Subcutaneous abdominal adipose tissue (tissue), 5 donors: ENCODE results near the gene ANKRD39.
"Not testable (repeated sequence)": the region's sequence is repeated elsewhere in the genome, so short reads cannot be mapped to it uniquely, and the experiment has no call there.

ENCODE experiments used
- H3K27ac ChIP-seq: one replicate; pipeline ENCODE4 v1.7.0; 2013; ENCODE audit warnings: low read depth, mild to moderate bottlenecking, inconsistent platforms, low read length, moderate library complexity
- H3K27me3 ChIP-seq, 5 donors: one replicate each; pipeline ENCODE4 v1.7.0; 2013; ENCODE audit warnings: low read length in 5 of 5, inconsistent platforms in 1 of 5; ENCODE audit not compliant: control insufficient read depth in 5 of 5, insufficient read depth in 4 of 5
- H3K36me3 ChIP-seq, 5 donors: one replicate each; pipeline ENCODE4 v1.7.0; 2013; ENCODE audit warnings: low read length in 5 of 5; ENCODE audit not compliant: control insufficient read depth in 5 of 5, insufficient read depth in 5 of 5
- H3K4me1 ChIP-seq, 5 donors: one replicate each; pipeline ENCODE4 v1.7.0; 2013; ENCODE audit warnings: low read length in 5 of 5, mild to moderate bottlenecking in 3 of 5, moderate library complexity in 1 of 5; ENCODE audit not compliant: control insufficient read depth in 5 of 5, insufficient read depth in 5 of 5
- H3K4me3 ChIP-seq, 5 donors: one replicate each; pipeline ENCODE4 v1.7.0; 2013; ENCODE audit warnings: low read length in 5 of 5, low read depth in 1 of 5
- H3K9ac ChIP-seq, 5 donors: one replicate each; pipeline ENCODE4 v1.7.0; 2013; ENCODE audit warnings: low read length in 5 of 5, mild to moderate bottlenecking in 4 of 5, moderate library complexity in 3 of 5
- H3K9me3 ChIP-seq, 5 donors: one replicate each; pipeline ENCODE4 v1.7.0; 2013; ENCODE audit warnings: low read length in 5 of 5; ENCODE audit not compliant: control insufficient read depth in 5 of 5
- donor health status: healthy.
- donor health status: healthy.
- donor health status: healthy.
- donor health status: healthy.
- donor health status: healthy.

The ANKRD39 gene

DNA sequence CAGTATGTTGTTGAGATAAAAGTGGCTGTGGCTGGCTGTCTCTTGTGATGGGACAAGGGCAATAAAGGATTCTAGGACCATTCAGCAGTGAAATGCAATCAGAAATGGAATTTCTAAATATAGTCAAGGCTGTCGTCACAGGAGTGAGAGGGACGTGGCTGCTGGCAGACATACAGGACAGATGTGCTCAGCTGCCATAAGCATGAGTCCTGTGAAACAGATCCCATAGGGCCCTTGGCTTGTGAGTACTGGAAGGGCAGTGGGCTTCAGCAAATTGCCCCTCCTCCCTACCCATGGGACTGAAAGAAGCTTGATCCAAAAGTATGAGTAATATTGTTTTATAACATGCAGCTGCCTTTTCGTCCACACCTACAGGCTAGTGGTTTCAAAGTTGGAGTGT lies 45.9 kb downstream of the ANKRD39 start:
- H3K9me3 ChIP-seq, result no peaks in the 10 kb centered on the region
- H3K27ac ChIP-seq, result no peak overlapping the region
- H3K4me1 ChIP-seq, result peaks cover 0 to 14% (median 7%) of the 10 kb centered on the region in 5 donors
- no peak overlapping the region for H3K9ac ChIP-seq
- H3K36me3 ChIP-seq, result peaks cover 0 to 26% (median 13%) of the 10 kb centered on the region in 5 donors
- no peak overlapping the region for H3K4me3 ChIP-seq
- no peaks in the 10 kb centered on the region for H3K27me3 ChIP-seq

DNA sequence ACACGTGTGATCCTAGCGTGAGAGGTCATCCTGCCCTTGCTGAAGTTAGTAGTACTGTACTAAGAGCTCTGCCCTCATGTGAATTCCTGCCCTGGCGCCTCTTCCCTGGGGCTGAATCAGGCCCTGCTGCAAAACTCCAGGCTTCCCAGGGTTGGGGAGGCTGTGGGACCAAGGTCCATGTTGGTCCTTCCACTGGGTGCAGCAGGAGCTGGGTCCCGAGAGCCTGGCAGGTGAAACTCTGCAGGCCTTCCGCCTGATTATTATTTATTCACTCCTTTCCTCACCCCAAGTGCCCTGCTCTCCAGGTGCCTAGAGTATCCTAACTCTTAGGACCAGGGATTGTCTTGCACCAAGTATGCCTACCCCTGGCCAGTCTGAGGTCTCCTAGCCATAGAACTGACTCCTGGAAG lies 47.0 kb downstream of the ANKRD39 start:
- Histone ChIP-seq H3K36me3 (peaks cover 0 to 26% (median 13%) of the 10 kb centered on the region in 5 donors), H3K9me3 (no peaks in the 10 kb centered on the region), H3K9ac (no peak overlapping the region), H3K4me1 (peaks cover 0 to 12% (median 7%) of the 10 kb centered on the region in 5 donors), H3K27ac (no peak overlapping the region), H3K4me3 (no peak overlapping the region), H3K27me3 (no peaks in the 10 kb centered on the region)

- H3K4me1 ChIP-seq, result peaks cover 0 to 6% (median 2%) of the 10 kb centered on the region in 5 donors
These were observed 47.6 kb downstream of the ANKRD39 start for GRCh38 chr2:96809951-96810782.

GRCh38 chr2:96809216-96809882 lies 48.5 kb downstream of the ANKRD39 start:
- Histone ChIP-seq H3K27me3 (no peaks in the 10 kb centered on the region), H3K27ac (no peak overlapping the region), H3K36me3 (peaks cover 0 to 26% (median 13%) of the 10 kb centered on the region in 5 donors), H3K9ac (no peak overlapping the region), H3K4me1 (peaks cover 0 to 4% (median 0%) of the 10 kb centered on the region in 5 donors), H3K9me3 (no peaks in the 10 kb centered on the region), H3K4me3 (no peak overlapping the region)

More at GRCh38 chr2:96809951-96810782, 47.6 kb downstream of the ANKRD39 start:
- no peaks in the 10 kb centered on the region for H3K9me3 ChIP-seq
- no peak overlapping the region for H3K9ac ChIP-seq
- H3K27ac ChIP-seq, result no peak overlapping the region
- H3K4me3 ChIP-seq, result no peak overlapping the region
- H3K36me3 ChIP-seq, result peaks cover 0 to 26% (median 13%) of the 10 kb centered on the region in 5 donors
- no peaks in the 10 kb centered on the region for H3K27me3 ChIP-seq

- H3K36me3 ChIP-seq, result peaks cover 0 to 26% (median 13%) of the 10 kb centered on the region in 5 donors
- no peak overlapping the region for H3K27ac ChIP-seq
- H3K4me1 ChIP-seq, result peaks cover 0 to 4% (median 0%) of the 10 kb centered on the region in 5 donors
- no peaks in the 10 kb centered on the region for H3K9me3 ChIP-seq
- H3K4me3 ChIP-seq, result no peak overlapping the region
- H3K9ac ChIP-seq, result no peak overlapping the region
- no peaks in the 10 kb centered on the region for H3K27me3 ChIP-seq
These were observed 49.5 kb downstream of the ANKRD39 start for GRCh38 chr2:96808176-96808837.

DNA sequence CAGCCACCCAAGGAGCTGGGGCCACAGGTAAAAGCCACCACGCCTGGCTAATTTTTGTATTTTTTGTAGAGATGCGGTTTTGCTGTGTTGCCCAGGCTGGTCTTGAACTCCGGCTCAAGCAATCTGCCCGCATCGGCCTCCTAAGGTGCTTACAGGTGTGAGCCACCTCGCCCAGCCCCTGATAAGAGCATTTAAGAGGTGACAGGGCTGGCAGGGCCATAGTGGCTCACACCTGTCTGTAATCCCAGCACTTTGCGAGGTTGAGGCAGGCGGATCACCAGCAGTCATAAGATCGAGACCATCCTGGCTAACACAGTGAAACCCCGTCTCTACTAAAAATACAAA lies 50.7 kb downstream of the ANKRD39 start:
- H3K36me3 ChIP-seq, result peaks cover 0 to 30% (median 16%) of the 10 kb centered on the region in 5 donors
- H3K4me1 ChIP-seq, result peaks cover 0 to under 1% (median 0%) of the 10 kb centered on the region in 5 donors
- H3K27ac ChIP-seq, result no peak overlapping the region
- H3K4me3 ChIP-seq, result no peak overlapping the region
- no peaks in the 10 kb centered on the region for H3K9me3 ChIP-seq
- H3K9ac ChIP-seq, result no peak overlapping the region
- H3K27me3 ChIP-seq, result no peaks in the 10 kb centered on the region

DNA sequence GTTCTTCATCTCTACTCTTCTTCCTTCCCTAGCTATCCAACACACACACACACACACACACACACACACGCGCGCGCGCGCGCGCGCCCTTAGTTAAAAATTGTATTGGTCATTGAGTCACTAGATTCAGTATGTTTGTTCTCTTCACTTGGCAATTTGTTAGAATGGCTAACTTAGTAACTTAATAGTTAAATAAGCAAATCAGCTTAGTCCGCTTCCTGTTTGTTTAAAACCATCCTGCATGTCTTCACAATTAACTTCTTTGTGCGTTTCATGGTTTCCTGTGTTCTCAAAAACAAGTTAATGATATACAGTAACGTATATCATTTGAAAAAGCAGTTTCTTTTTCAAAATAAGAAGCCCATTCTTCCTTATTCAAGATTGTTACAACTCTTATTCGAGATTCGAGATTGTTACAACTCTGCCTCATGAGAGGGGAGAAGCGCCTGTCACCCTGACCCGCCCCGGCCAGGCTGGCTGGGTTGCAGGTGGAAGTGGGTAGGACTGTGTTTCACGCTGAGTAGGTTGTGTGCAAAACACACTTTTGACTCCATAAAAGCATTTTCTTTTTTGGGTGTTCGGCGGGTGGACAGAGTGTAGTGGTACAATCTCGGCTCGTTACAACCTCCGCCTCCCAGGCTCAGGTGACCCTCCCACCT lies 51.2 kb downstream of the ANKRD39 start:
- H3K4me1 ChIP-seq, result no peaks in the 10 kb centered on the region
- no peak overlapping the region for H3K27ac ChIP-seq
- no peak overlapping the region for H3K9ac ChIP-seq
- H3K27me3 ChIP-seq, result no peaks in the 10 kb centered on the region
- no peaks in the 10 kb centered on the region for H3K9me3 ChIP-seq
- no peak overlapping the region for H3K4me3 ChIP-seq
- peaks cover 0 to 35% (median 21%) of the 10 kb centered on the region in 5 donors for H3K36me3 ChIP-seq

- H3K4me3 ChIP-seq, H3K27ac ChIP-seq, H3K4me1 ChIP-seq, H3K9ac ChIP-seq, H3K27me3 ChIP-seq, H3K9me3 ChIP-seq: not testable (repeated sequence)
- H3K36me3 ChIP-seq, result peaks cover 0 to 38% (median 25%) of the 10 kb centered on the region in 5 donors
These were observed 51.9 kb downstream of the ANKRD39 start for GRCh38 chr2:96805946-96806345.

- Histone ChIP-seq H3K9ac (no peak overlapping the region), H3K4me3 (no peak overlapping the region), H3K27me3 (no peaks in the 10 kb centered on the region), H3K36me3 (peaks cover 0 to 28% (median 21%) of the 10 kb centered on the region in 5 donors), H3K27ac (no peak overlapping the region), H3K9me3 (no peaks in the 10 kb centered on the region), H3K4me1 (peaks cover 0 to 5% (median 0%) of the 10 kb centered on the region in 5 donors)
These were observed 52.8 kb downstream of the ANKRD39 start for GRCh38 chr2:96804986-96805385.
